ENCODE data around the gene GJE1.
"Not testable (repeated sequence)": the region's sequence is repeated elsewhere in the genome, so short reads cannot be mapped to it uniquely, and the experiment has no call there.

Gene GJE1

GRCh38 chr6:142152746-142153145 is 20.0 kb downstream of the GJE1 start:
- Histone ChIP-seq H3K36me3 (ENCODE audit: control insufficient read depth in 4 of 4, insufficient read depth in 4 of 4, low read length in 3 of 4) (peaks cover 0 to 8% (median 0%) of the 10 kb centered on the region in 4 experiments), H3K4me1 (ENCODE audit: control extremely low read depth in 1 of 4, control insufficient read depth in 4 of 4, insufficient read depth in 4 of 4, low read length in 3 of 4) (peaks cover 4 to 27% (median 13%) of the 10 kb centered on the region in 4 experiments), H3K27ac (ENCODE audit: insufficient read depth in 1 of 2, low read depth in 1 of 2, low read length in 2 of 2, poor library complexity in 1 of 2, severe bottlenecking in 2 of 2) (no peak overlapping the region), H3K9me3 (ENCODE audit: control extremely low read depth in 1 of 5, control insufficient read depth in 4 of 5, insufficient read depth in 2 of 5, low read depth in 1 of 5, low read length in 4 of 5) (no peaks in the 10 kb centered on the region), H3K27me3 (replicated peaks in 2 of 5; ENCODE audit: control insufficient read depth in 4 of 5, insufficient read depth in 5 of 5, low read length in 4 of 5) (no peaks in the 10 kb centered on the region), H3K4me3 (ENCODE audit: control insufficient read depth in 1 of 7, extremely low read depth in 1 of 7, insufficient read depth in 4 of 7, low read depth in 2 of 7, low read length in 6 of 7) (no peak overlapping the region)
- DNase-seq: no peak
- CTCF ChIA-PET: no interaction called here
- POLR2A ChIA-PET: no interaction called here

GRCh38 chr6:142153196-142153595 is 20.5 kb downstream of the GJE1 start:
- DNase-seq: no peak
- H3K36me3 ChIP-seq (ENCODE audit: control insufficient read depth in 4 of 4, insufficient read depth in 4 of 4, low read length in 3 of 4): peaks cover 0 to 8% (median 0%) of the 10 kb centered on the region in 4 experiments
- CTCF ChIA-PET: interaction anchor here (3.7 kb wide), 1 partner anchor 321 kb away, joined by 11 read pairs; no protein-coding TSS in a partner anchor
- POLR2A ChIA-PET: no interaction called here
- no CpG with 5 or more reads among the region's 2 CpGs for WGBS (ENCODE audit: insufficient coverage)
- H3K27ac ChIP-seq (ENCODE audit: insufficient read depth in 1 of 2, low read depth in 1 of 2, low read length in 2 of 2, poor library complexity in 1 of 2, severe bottlenecking in 2 of 2): no peak overlapping the region
- no peaks in the 10 kb centered on the region for H3K9me3 ChIP-seq (ENCODE audit: control extremely low read depth in 1 of 5, control insufficient read depth in 4 of 5, insufficient read depth in 2 of 5, low read depth in 1 of 5, low read length in 4 of 5)
- no peaks in the 10 kb centered on the region for H3K27me3 ChIP-seq (replicated peaks in 2 of 5; ENCODE audit: control insufficient read depth in 4 of 5, insufficient read depth in 5 of 5, low read length in 4 of 5)
- peaks cover under 1 to 22% (median 10%) of the 10 kb centered on the region in 4 experiments for H3K4me1 ChIP-seq (ENCODE audit: control extremely low read depth in 1 of 4, control insufficient read depth in 4 of 4, insufficient read depth in 4 of 4, low read length in 3 of 4)
- no peak overlapping the region for H3K4me3 ChIP-seq (ENCODE audit: control insufficient read depth in 1 of 7, extremely low read depth in 1 of 7, insufficient read depth in 4 of 7, low read depth in 2 of 7, low read length in 6 of 7)

GRCh38 chr6:142154336-142154735 is 21.6 kb downstream of the GJE1 start:
- DNase-seq: no peak
- Histone ChIP-seq H3K27ac (ENCODE audit: insufficient read depth in 1 of 2, low read depth in 1 of 2, low read length in 2 of 2, poor library complexity in 1 of 2, severe bottlenecking in 2 of 2) (no peak overlapping the region), H3K9me3 (ENCODE audit: control extremely low read depth in 1 of 5, control insufficient read depth in 4 of 5, insufficient read depth in 2 of 5, low read depth in 1 of 5, low read length in 4 of 5) (no peaks in the 10 kb centered on the region), H3K4me3 (ENCODE audit: control insufficient read depth in 1 of 7, extremely low read depth in 1 of 7, insufficient read depth in 4 of 7, low read depth in 2 of 7, low read length in 6 of 7) (no peak overlapping the region), H3K36me3 (ENCODE audit: control insufficient read depth in 4 of 4, insufficient read depth in 4 of 4, low read length in 3 of 4) (peaks cover 0 to 8% (median 1%) of the 10 kb centered on the region in 4 experiments), H3K4me1 (ENCODE audit: control extremely low read depth in 1 of 4, control insufficient read depth in 4 of 4, insufficient read depth in 4 of 4, low read length in 3 of 4) (peaks cover 0 to 13% (median 3%) of the 10 kb centered on the region in 4 experiments), H3K27me3 (replicated peaks in 2 of 5; ENCODE audit: control insufficient read depth in 4 of 5, insufficient read depth in 5 of 5, low read length in 4 of 5) (no peaks in the 10 kb centered on the region)
- CTCF ChIA-PET: interaction anchor here (1.7 to 7.2 kb wide), 4 partner anchors 227 to 320 kb away, joined by 4 to 61 read pairs (median 8); no protein-coding TSS in a partner anchor
- POLR2A ChIA-PET: no interaction called here
- 100% methylated on average over 1 of the region's 1 CpG for WGBS (ENCODE audit: insufficient coverage)

GRCh38 chr6:142155091-142155490 is 22.4 kb downstream of the GJE1 start:
- Histone ChIP-seq H3K4me1 (ENCODE audit: control extremely low read depth in 1 of 4, control insufficient read depth in 4 of 4, insufficient read depth in 4 of 4, low read length in 3 of 4) (peaks cover 0 to 13% (median 3%) of the 10 kb centered on the region in 4 experiments), H3K27ac (ENCODE audit: insufficient read depth in 1 of 2, low read depth in 1 of 2, low read length in 2 of 2, poor library complexity in 1 of 2, severe bottlenecking in 2 of 2) (no peak overlapping the region), H3K36me3 (ENCODE audit: control insufficient read depth in 4 of 4, insufficient read depth in 4 of 4, low read length in 3 of 4) (peaks cover 0 to 7% (median 2%) of the 10 kb centered on the region in 4 experiments), H3K9me3 (ENCODE audit: control extremely low read depth in 1 of 5, control insufficient read depth in 4 of 5, insufficient read depth in 2 of 5, low read depth in 1 of 5, low read length in 4 of 5) (no peaks in the 10 kb centered on the region), H3K4me3 (ENCODE audit: control insufficient read depth in 1 of 7, extremely low read depth in 1 of 7, insufficient read depth in 4 of 7, low read depth in 2 of 7, low read length in 6 of 7) (no peak overlapping the region), H3K27me3 (replicated peaks in 2 of 5; ENCODE audit: control insufficient read depth in 4 of 5, insufficient read depth in 5 of 5, low read length in 4 of 5) (no peaks in the 10 kb centered on the region)
- WGBS (ENCODE audit: insufficient coverage): no CpG with 5 or more reads among the region's 3 CpGs
- ChIA-PET CTCF (interaction anchor here (1.2 to 7.2 kb wide), 10 partner anchors 9 to 411 kb away, joined by 3 to 61 read pairs (median 5); partner anchors contain the start of genes NMBR and VTA1), POLR2A (no interaction called here)
- no peak for DNase-seq

- H3K4me1 ChIP-seq (ENCODE audit: control extremely low read depth in 1 of 4, control insufficient read depth in 4 of 4, insufficient read depth in 4 of 4, low read length in 3 of 4): peaks cover 0 to 13% (median 3%) of the 10 kb centered on the region in 4 experiments
- peak overlapping the region in 3 of 7 experiments; percentile 25 to 54 (median 42) for H3K4me3 ChIP-seq (ENCODE audit: control insufficient read depth in 1 of 7, extremely low read depth in 1 of 7, insufficient read depth in 4 of 7, low read depth in 2 of 7, low read length in 6 of 7)
- peak; percentile 45 to 70 (median 64) for DNase-seq
- H3K27me3 ChIP-seq (replicated peaks in 2 of 5; ENCODE audit: control insufficient read depth in 4 of 5, insufficient read depth in 5 of 5, low read length in 4 of 5): no peaks in the 10 kb centered on the region
- H3K27ac ChIP-seq (ENCODE audit: insufficient read depth in 1 of 2, low read depth in 1 of 2, low read length in 2 of 2, poor library complexity in 1 of 2, severe bottlenecking in 2 of 2): peak overlapping the region; percentile 40 to 56
- ChIA-PET CTCF (interaction anchor here (0.7 to 7.2 kb wide), 30 partner anchors 8 to 410 kb away, joined by 3 to 61 read pairs (median 4); partner anchors contain the start of genes NMBR and VTA1), POLR2A (interaction anchor here (0.6 to 0.7 kb wide), 2 partner anchors 215 to 231 kb away, joined by 4 to 5 read pairs; no protein-coding TSS in a partner anchor)
- no peaks in the 10 kb centered on the region for H3K9me3 ChIP-seq (ENCODE audit: control extremely low read depth in 1 of 5, control insufficient read depth in 4 of 5, insufficient read depth in 2 of 5, low read depth in 1 of 5, low read length in 4 of 5)
- 68% methylated on average over 3 of the region's 5 CpGs for WGBS (ENCODE audit: insufficient coverage)
- H3K36me3 ChIP-seq (ENCODE audit: control insufficient read depth in 4 of 4, insufficient read depth in 4 of 4, low read length in 3 of 4): peaks cover 0 to 7% (median under 1%) of the 10 kb centered on the region in 4 experiments
Measured at GRCh38 chr6:142155895-142156757, 23.4 kb downstream of the GJE1 start.

GRCh38 chr6:142156758-142157068 is 24.0 kb downstream of the GJE1 start:
- H3K9me3 ChIP-seq (ENCODE audit: control extremely low read depth in 1 of 5, control insufficient read depth in 4 of 5, insufficient read depth in 2 of 5, low read depth in 1 of 5, low read length in 4 of 5); H3K27ac ChIP-seq (ENCODE audit: insufficient read depth in 1 of 2, low read depth in 1 of 2, low read length in 2 of 2, poor library complexity in 1 of 2, severe bottlenecking in 2 of 2); H3K4me3 ChIP-seq (ENCODE audit: control insufficient read depth in 1 of 7, extremely low read depth in 1 of 7, insufficient read depth in 4 of 7, low read depth in 2 of 7, low read length in 6 of 7); DNase-seq; H3K27me3 ChIP-seq (replicated peaks in 2 of 5; ENCODE audit: control insufficient read depth in 4 of 5, insufficient read depth in 5 of 5, low read length in 4 of 5); H3K36me3 ChIP-seq (ENCODE audit: control insufficient read depth in 4 of 4, insufficient read depth in 4 of 4, low read length in 3 of 4): not testable (repeated sequence)
- H3K4me1 ChIP-seq (ENCODE audit: control extremely low read depth in 1 of 4, control insufficient read depth in 4 of 4, insufficient read depth in 4 of 4, low read length in 3 of 4): peaks cover 0 to 13% (median 3%) of the 10 kb centered on the region in 4 experiments
- WGBS (ENCODE audit: insufficient coverage): 96% methylated on average over 4 of the region's 4 CpGs
- ChIA-PET CTCF (interaction anchor here (0.7 to 7.2 kb wide), 25 partner anchors 8 to 407 kb away, joined by 3 to 61 read pairs (median 4); partner anchors contain the start of genes NMBR and VTA1), POLR2A (interaction anchor here (0.6 to 0.7 kb wide), 2 partner anchors 214 to 230 kb away, joined by 4 to 5 read pairs; no protein-coding TSS in a partner anchor)

GRCh38 chr6:142162780-142163179 is 30.1 kb downstream of the GJE1 start:
- Histone ChIP-seq H3K27me3 (replicated peaks in 2 of 5; ENCODE audit: control insufficient read depth in 4 of 5, insufficient read depth in 5 of 5, low read length in 4 of 5) (no peaks in the 10 kb centered on the region), H3K4me3 (ENCODE audit: control insufficient read depth in 1 of 7, extremely low read depth in 1 of 7, insufficient read depth in 4 of 7, low read depth in 2 of 7, low read length in 6 of 7) (no peak overlapping the region), H3K4me1 (ENCODE audit: control extremely low read depth in 1 of 4, control insufficient read depth in 4 of 4, insufficient read depth in 4 of 4, low read length in 3 of 4) (no peaks in the 10 kb centered on the region), H3K27ac (ENCODE audit: insufficient read depth in 1 of 2, low read depth in 1 of 2, low read length in 2 of 2, poor library complexity in 1 of 2, severe bottlenecking in 2 of 2) (no peak overlapping the region), H3K36me3 (ENCODE audit: control insufficient read depth in 4 of 4, insufficient read depth in 4 of 4, low read length in 3 of 4) (peaks cover 0 to 22% (median 8%) of the 10 kb centered on the region in 4 experiments), H3K9me3 (ENCODE audit: control extremely low read depth in 1 of 5, control insufficient read depth in 4 of 5, insufficient read depth in 2 of 5, low read depth in 1 of 5, low read length in 4 of 5) (no peaks in the 10 kb centered on the region)
- DNase-seq: no peak
- 100% methylated on average over 1 of the region's 1 CpG for WGBS (ENCODE audit: insufficient coverage)
- CTCF ChIA-PET: no interaction called here
- POLR2A ChIA-PET: no interaction called here

All from common myeloid progenitor, CD34-positive (primary cell).